B cell (primary cell): ENCODE results near the gene ATAD3C.

Experiments
- CTCF ChIP-seq: fragments of 200-600 bp; IDR thresholded peaks from one replicate; pipeline ENCODE4 v1.8.0; 2022; ENCODE audit warnings: antibody characterized with exemption, mild to moderate bottlenecking
- EZH2 ChIP-seq: IDR thresholded peaks from 2 replicates; pipeline ENCODE4 v1.6.1; 2012; ENCODE audit warnings: borderline replicate concordance, low read depth, mild to moderate bottlenecking, moderate library complexity, low read length; ENCODE audit not compliant: insufficient read depth, poor library complexity, severe bottlenecking

DNA sequence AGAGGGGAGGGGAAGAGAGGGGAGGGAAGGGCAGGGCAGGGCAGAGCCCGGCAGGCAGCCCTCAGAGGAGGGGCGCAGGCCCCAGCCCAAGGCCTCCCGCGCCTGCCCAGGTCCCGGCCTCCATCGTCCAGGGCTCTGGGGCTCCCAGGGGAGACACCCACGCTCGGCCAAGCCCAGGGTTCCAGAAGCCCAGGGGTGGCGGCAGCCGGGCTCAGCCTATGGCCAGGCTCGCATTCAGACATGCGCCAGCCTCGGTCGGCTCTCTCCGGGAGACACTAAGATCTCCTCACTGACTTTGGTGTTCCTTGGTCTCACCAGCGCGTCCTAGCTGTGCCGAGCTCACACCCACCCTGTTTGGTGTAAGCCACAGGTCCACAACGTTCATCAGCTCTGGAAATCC, 21.3 kb upstream of the ATAD3C start:
- no peak for TF ChIP-seq CTCF
- TF ChIP-seq EZH2 = no peak
